CD14-positive monocyte (primary cell): ENCODE measurements around the gene PRCD. TPM values are rescaled to one million over a fixed set of nuclear protein-coding genes. Genes with fewer than 3 reads are reported as not detected.
"Not testable (repeated sequence)": the region's sequence is repeated elsewhere in the genome, so short reads cannot be mapped to it uniquely, and the experiment has no call there.

Source experiments
- DNase-seq, 3 donors: peaks; one replicate each; pipeline ENCODE4 v3.0.0-alpha.2; 2011 to 2022
- H2AFZ ChIP-seq: 2 replicates; pipeline ENCODE4 v1.6.0; 2012; ENCODE audit warnings: mild to moderate bottlenecking, low read depth, low read length, inconsistent platforms; ENCODE audit not compliant: insufficient read depth, poor library complexity, severe bottlenecking
- H3K27ac ChIP-seq, 2 donors: 1 replicate in 1 of 2; 2 replicates in 1 of 2; pipeline ENCODE4 v1.5.1; 2012 to 2013; ENCODE audit warnings: low read length in 2 of 2, control low read depth in 1 of 2, inconsistent platforms in 1 of 2, low read depth in 1 of 2, mild to moderate bottlenecking in 1 of 2
- H3K27me3 ChIP-seq, 2 donors: one replicate each; pipeline versions ENCODE4 v1.6.0 to v1.6.1; 2011 to 2013; ENCODE audit warnings: low read length in 2 of 2; ENCODE audit not compliant: control insufficient read depth in 2 of 2, insufficient read depth in 2 of 2
- H3K36me3 ChIP-seq, 2 donors: replicated peaks in 1 of 2; 1 replicate in 1 of 2; 2 replicates in 1 of 2; pipeline versions ENCODE4 v1.5.1 to v1.6.1; 2012 to 2013; ENCODE audit warnings: low read length in 2 of 2, control low read depth in 1 of 2, inconsistent platforms in 1 of 2, mild to moderate bottlenecking in 1 of 2; ENCODE audit not compliant: insufficient read depth in 2 of 2, control insufficient read depth in 1 of 2
- H3K4me1 ChIP-seq, 2 donors: 1 replicate in 1 of 2; 2 replicates in 1 of 2; pipeline versions ENCODE4 v1.5.1 to v1.6.1; 2012 to 2013; ENCODE audit warnings: low read length in 2 of 2, control low read depth in 1 of 2, inconsistent platforms in 1 of 2, mild to moderate bottlenecking in 1 of 2, moderate library complexity in 1 of 2; ENCODE audit not compliant: insufficient read depth in 2 of 2, control insufficient read depth in 1 of 2
- H3K4me2 ChIP-seq: replicated peaks from 2 replicates; pipeline ENCODE3; 2012; ENCODE audit warnings: low read length, moderate library complexity, mild to moderate bottlenecking; ENCODE audit not compliant: poor library complexity, severe bottlenecking; ENCODE audit errors: extremely low read depth
- H3K4me3 ChIP-seq, 3 experiments: fragments of 200-600 bp in 1 of 3; sonication (generic) in 1 of 3; replicated peaks in 1 of 3; 1 replicate in 2 of 3; 2 replicates in 1 of 3; pipeline ENCODE4 v1.5.1; 2011 to 2013; ENCODE audit warnings: low read length in 3 of 3, mild to moderate bottlenecking in 3 of 3, control low read depth in 2 of 3, low read depth in 2 of 3, inconsistent platforms in 1 of 3, moderate library complexity in 1 of 3
- H3K79me2 ChIP-seq: 2 replicates; pipeline ENCODE4 v1.6.0; 2012; ENCODE audit warnings: mild to moderate bottlenecking, control low read depth, inconsistent platforms, low read length, moderate library complexity; ENCODE audit not compliant: insufficient read depth
- H3K9ac ChIP-seq: 2 replicates; pipeline ENCODE4 v1.6.0; 2017; ENCODE audit warnings: low read length, mild to moderate bottlenecking; ENCODE audit not compliant: insufficient read depth, poor library complexity, severe bottlenecking
- H3K9me3 ChIP-seq, 2 donors: replicated peaks in 1 of 2; 1 replicate in 1 of 2; 2 replicates in 1 of 2; pipeline versions ENCODE4 v1.5.1 to v1.6.1; 2012 to 2013; ENCODE audit warnings: low read length in 2 of 2, control low read depth in 1 of 2; ENCODE audit not compliant: control insufficient read depth in 1 of 2, insufficient read depth in 1 of 2
- H4K20me1 ChIP-seq: 2 replicates; pipeline ENCODE4 v1.6.0; 2012; ENCODE audit warnings: mild to moderate bottlenecking, low read length, control low read depth, moderate library complexity; ENCODE audit not compliant: insufficient read depth
- H3K27ac Mint-ChIP-seq, 7 donors: one replicate each; pipeline ENCODE4 v1.8.0; 2020; ENCODE audit warnings: mild to moderate bottlenecking in 7 of 7, mixed read lengths in 7 of 7, moderate library complexity in 6 of 7, inconsistent platforms in 2 of 7
- H3K27me3 Mint-ChIP-seq, 3 donors: one replicate each; pipeline ENCODE4 v1.8.0; 2021 to 2022; ENCODE audit warnings: low read depth in 3 of 3, mild to moderate bottlenecking in 3 of 3, mixed read lengths in 3 of 3, moderate library complexity in 3 of 3, inconsistent platforms in 1 of 3
- H3K36me3 Mint-ChIP-seq, 2 donors: one replicate each; pipeline ENCODE4 v1.8.0; 2020; ENCODE audit warnings: mixed read lengths in 2 of 2, inconsistent platforms in 1 of 2, mild to moderate bottlenecking in 1 of 2
- H3K4me1 Mint-ChIP-seq: one replicate; pipeline ENCODE4 v1.8.0; 2020; ENCODE audit warnings: mild to moderate bottlenecking, mixed read lengths
- H3K4me3 Mint-ChIP-seq, 2 donors: one replicate each; pipeline ENCODE4 v1.8.0; 2020; ENCODE audit warnings: mild to moderate bottlenecking in 2 of 2, mixed read lengths in 2 of 2, moderate library complexity in 1 of 2
- H3K9me3 Mint-ChIP-seq, 7 donors: one replicate each; pipeline ENCODE4 v1.8.0; 2020 to 2022; ENCODE audit warnings: mixed read lengths in 7 of 7, mild to moderate bottlenecking in 6 of 7, moderate library complexity in 6 of 7, inconsistent platforms in 2 of 7
- WGBS: methylation state at CpG from one replicate; pipeline ENCODE4 v1.1.5; 2013; ENCODE audit warnings: missing lambda C conversion rate; ENCODE audit not compliant: insufficient coverage; 5-methylcytosine and 5-hydroxymethylcytosine counted together
- intact Hi-C, 2 donors: fragments of 100-400 bp; cut with micrococcal nuclease; formaldehyde crosslinking; loops; one replicate each; pipeline versions ENCODE4 v1.15.0 to v1.15.1; 2023
- polyA plus RNA-seq, 3 donors: library from polyadenylated mRNA; depleted of rRNA in 1 of 3; unstranded in 2 of 3; stranded (reverse) in 1 of 3; fragments of 300-500 nt in 2 of 3; fragments of >200 nt in 1 of 3; fragmentation: Illumina TruSeq in 2 of 3; gene quantifications; 1 replicate in 2 of 3; 2 replicates in 1 of 3; pipeline ENCODE4 v1.2.3, GENCODE V29; 2012 to 2021
- TF ChIP-seq, protein P1 (sequence below): fragments of 200-600 bp; IDR thresholded peaks from one replicate; pipeline ENCODE4 v1.8.0; 2022; ENCODE audit warnings: antibody characterized with exemption, mild to moderate bottlenecking

Gene PRCD
- polyA plus RNA-seq, 3 donors: not detected

DNA sequence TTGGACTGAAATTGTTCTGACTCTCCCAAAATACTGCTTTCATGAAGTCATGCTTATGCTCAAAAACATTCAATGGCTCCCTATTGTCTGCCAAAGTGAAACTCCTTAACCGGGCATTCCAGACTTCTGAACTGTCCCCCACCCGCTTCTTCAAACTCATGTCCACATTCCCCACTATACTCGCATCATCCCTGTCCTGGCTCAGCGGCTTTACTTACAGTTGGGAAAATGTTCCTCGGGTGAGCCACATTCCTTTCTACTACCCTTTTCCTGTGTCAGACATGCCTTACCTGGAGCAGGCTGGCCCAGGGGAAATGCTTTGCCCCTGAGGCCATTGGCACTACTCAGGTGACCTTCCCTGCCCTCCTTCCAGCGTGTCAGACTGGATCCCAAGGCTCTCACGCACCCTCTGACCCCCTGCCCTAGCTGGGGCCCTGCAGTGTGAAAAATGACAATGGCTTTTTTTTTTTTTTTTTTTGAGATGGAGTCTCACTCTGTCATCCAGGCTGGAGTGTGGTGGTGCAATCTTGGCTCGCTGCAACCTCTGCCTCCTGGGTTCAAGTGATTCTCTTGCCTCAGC, 7.7 kb upstream of the PRCD start:
- Histone ChIP-seq H3K27me3 (peaks cover 7 to 31% of the 10 kb centered on the region in 2 donors), H3K9me3 (peaks cover 0 to 6% of the 10 kb centered on the region in 2 donors), H3K27ac (no peak overlapping the region), H3K4me3 (no peak overlapping the region), H3K4me1 (peaks cover 4 to 16% of the 10 kb centered on the region in 2 donors), H3K9ac (no peak overlapping the region), H3K36me3 (no peaks in the 10 kb centered on the region), H3K79me2 (no peaks in the 10 kb centered on the region), H2AFZ (no peak overlapping the region), H4K20me1 (no peaks in the 10 kb centered on the region), H3K4me2 (no peak overlapping the region)
- no peak overlapping the region for H3K4me3 Mint-ChIP-seq
- H3K27me3 Mint-ChIP-seq: peaks cover 32 to 44% (median 41%) of the 10 kb centered on the region in 3 donors
- WGBS: 99% methylated on average over 5 of the region's 8 CpGs
- peaks cover 0 to 3% of the 10 kb centered on the region in 2 donors for H3K36me3 Mint-ChIP-seq
- no peak for DNase-seq
- intact Hi-C loops: no loop called here
- H3K9me3 Mint-ChIP-seq: peaks cover 0 to 4% (median 0%) of the 10 kb centered on the region in 7 donors
- H3K4me1 Mint-ChIP-seq: peaks cover 18% of the 10 kb centered on the region
- H3K27ac Mint-ChIP-seq: peak overlapping the region in 1 of 7 donors; percentile 1
- TF ChIP-seq, protein P1, sequence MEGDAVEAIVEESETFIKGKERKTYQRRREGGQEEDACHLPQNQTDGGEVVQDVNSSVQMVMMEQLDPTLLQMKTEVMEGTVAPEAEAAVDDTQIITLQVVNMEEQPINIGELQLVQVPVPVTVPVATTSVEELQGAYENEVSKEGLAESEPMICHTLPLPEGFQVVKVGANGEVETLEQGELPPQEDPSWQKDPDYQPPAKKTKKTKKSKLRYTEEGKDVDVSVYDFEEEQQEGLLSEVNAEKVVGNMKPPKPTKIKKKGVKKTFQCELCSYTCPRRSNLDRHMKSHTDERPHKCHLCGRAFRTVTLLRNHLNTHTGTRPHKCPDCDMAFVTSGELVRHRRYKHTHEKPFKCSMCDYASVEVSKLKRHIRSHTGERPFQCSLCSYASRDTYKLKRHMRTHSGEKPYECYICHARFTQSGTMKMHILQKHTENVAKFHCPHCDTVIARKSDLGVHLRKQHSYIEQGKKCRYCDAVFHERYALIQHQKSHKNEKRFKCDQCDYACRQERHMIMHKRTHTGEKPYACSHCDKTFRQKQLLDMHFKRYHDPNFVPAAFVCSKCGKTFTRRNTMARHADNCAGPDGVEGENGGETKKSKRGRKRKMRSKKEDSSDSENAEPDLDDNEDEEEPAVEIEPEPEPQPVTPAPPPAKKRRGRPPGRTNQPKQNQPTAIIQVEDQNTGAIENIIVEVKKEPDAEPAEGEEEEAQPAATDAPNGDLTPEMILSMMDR: no peak

DNA sequence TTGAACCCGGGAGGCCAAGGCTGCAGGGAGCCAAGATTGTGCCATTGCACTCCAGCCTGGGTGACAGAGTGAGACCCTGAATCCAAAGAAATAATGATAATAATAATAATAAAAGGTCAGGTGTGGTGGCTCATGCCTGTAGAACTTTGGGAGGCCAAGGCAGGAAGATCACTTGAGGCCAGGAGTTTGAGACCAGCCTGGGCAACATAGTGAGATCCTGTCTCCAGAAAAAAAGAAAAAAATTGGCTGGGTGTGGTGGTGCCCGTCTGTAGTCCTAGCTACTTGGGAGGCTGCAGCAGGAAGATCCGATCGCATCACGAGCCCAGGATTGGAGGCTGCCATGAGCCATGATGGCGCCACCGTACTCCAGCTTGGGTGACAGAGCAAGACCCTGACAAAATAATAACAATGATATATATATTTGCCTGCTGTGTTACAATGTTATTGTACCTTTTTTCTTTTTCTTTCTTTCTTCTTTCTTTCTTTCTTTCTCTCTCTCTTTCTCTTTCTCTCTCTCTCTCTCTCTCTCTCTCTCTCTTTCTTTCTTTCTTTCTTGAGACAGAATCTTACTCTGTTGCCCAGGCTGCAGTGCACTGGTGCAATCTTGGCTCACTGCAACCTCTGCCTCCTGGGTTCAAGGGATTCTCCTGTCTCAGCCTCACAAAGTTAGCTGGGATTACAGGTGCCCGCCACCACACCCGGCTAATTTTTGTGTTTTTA, 6.0 kb upstream of the PRCD start:
- H3K27me3 Mint-ChIP-seq: peaks cover 33 to 43% (median 35%) of the 10 kb centered on the region in 3 donors
- H3K27ac ChIP-seq, H3K36me3 ChIP-seq, H3K9ac ChIP-seq, H4K20me1 ChIP-seq, H3K9me3 Mint-ChIP-seq, H3K36me3 Mint-ChIP-seq, DNase-seq, H3K4me1 Mint-ChIP-seq, H3K27ac Mint-ChIP-seq, H2AFZ ChIP-seq, H3K79me2 ChIP-seq, intact Hi-C loops, H3K4me3 ChIP-seq, H3K4me3 Mint-ChIP-seq, H3K4me2 ChIP-seq: not testable (repeated sequence)
- H3K9me3 ChIP-seq: peaks cover 0 to 12% of the 10 kb centered on the region in 2 donors
- peaks cover 14 to 22% of the 10 kb centered on the region in 2 donors for H3K27me3 ChIP-seq
- 100% methylated on average over 3 of the region's 9 CpGs for WGBS
- H3K4me1 ChIP-seq: peaks cover 3 to 22% of the 10 kb centered on the region in 2 donors
